Body of pancreas (tissue), 4 donors: ENCODE results near the gene EAF2. TPM values are rescaled to one million over a fixed set of nuclear protein-coding genes. Genes with fewer than 3 reads are reported as not detected.

ENCODE experiments used
- ATAC-seq: fragments of 150-250 bp; one replicate; pipeline ENCODE4 v1.9.1; 2016
- DNase-seq, 4 donors: peaks; one replicate each; pipeline ENCODE4 v3.0.0-alpha.2; 2019
- H3K27ac ChIP-seq, 4 donors: fragments of 200-600 bp; sonication (generic); 1 replicate in 3 of 4; 2 replicates in 1 of 4; pipeline versions ENCODE4 v1.5.1 to v1.6.1; 2016 to 2019; ENCODE audit warnings: mild to moderate bottlenecking in 1 of 4, mixed read lengths in 1 of 4, moderate library complexity in 1 of 4
- H3K27me3 ChIP-seq, 2 donors: fragments of 200-600 bp; sonication (generic); one replicate each; pipeline ENCODE4 v1.6.0; 2016; ENCODE audit warnings: mild to moderate bottlenecking in 1 of 2
- H3K36me3 ChIP-seq, 2 donors: fragments of 200-600 bp; sonication (generic); replicated peaks in 1 of 2; 2 replicates each; pipeline ENCODE4 v1.5.1; 2016; ENCODE audit warnings: low read depth in 2 of 2; ENCODE audit not compliant: insufficient read depth in 1 of 2
- H3K4me1 ChIP-seq: fragments of 200-600 bp; sonication (generic); one replicate; pipeline ENCODE4 v1.6.0; 2016
- H3K4me3 ChIP-seq, 2 donors: fragments of 200-600 bp; sonication (generic); 1 replicate in 1 of 2; 2 replicates in 1 of 2; pipeline ENCODE4 v1.5.1; 2016 to 2019
- H3K9me3 ChIP-seq, 3 donors: fragments of 200-600 bp; sonication (generic); 1 replicate in 2 of 3; 2 replicates in 1 of 3; pipeline ENCODE4 v1.5.1; 2016
- POLR2A ChIP-seq, 3 donors: fragments of 450-650 bp; IDR thresholded peaks; one replicate each; pipeline ENCODE4 v1.6.1; 2016; ENCODE audit warnings: antibody characterized with exemption in 3 of 3, mild to moderate bottlenecking in 2 of 3
- WGBS, 2 donors: methylation state at CpG; one replicate each; pipeline ENCODE4 v1.1.5; 2017; 5-methylcytosine and 5-hydroxymethylcytosine counted together
- intact Hi-C: fragments of 100-400 bp; cut with DNase I; formaldehyde crosslinking; loops from one replicate; pipeline ENCODE4 v1.15.1; 2023
- total RNA-seq, 2 donors: library from RNA; depleted of rRNA; stranded (reverse); fragments of >200 nt; gene quantifications; one replicate each; pipeline ENCODE4 v1.1.0, GENCODE V29; 2016
- TF ChIP-seq, protein P1 (sequence below), 7 experiments: fragments of 450-650 bp in 4 of 7; fragments of 200-600 bp in 3 of 7; sonication (generic) in 3 of 7; IDR thresholded peaks; one replicate each; pipeline ENCODE4 v1.5.1; 2016 to 2019; ENCODE audit warnings: antibody characterized with exemption in 7 of 7

Gene EAF2
- total RNA-seq, 2 donors from 2014 or later: 2.9 to 16.8 TPM

GRCh38 chr3:121818578-121818977 lies 16.4 kb upstream of the EAF2 start:
- no peak for TF ChIP-seq POLR2A (IDR thresholded peaks at IDR 0.05)
- TF ChIP-seq, protein P1, sequence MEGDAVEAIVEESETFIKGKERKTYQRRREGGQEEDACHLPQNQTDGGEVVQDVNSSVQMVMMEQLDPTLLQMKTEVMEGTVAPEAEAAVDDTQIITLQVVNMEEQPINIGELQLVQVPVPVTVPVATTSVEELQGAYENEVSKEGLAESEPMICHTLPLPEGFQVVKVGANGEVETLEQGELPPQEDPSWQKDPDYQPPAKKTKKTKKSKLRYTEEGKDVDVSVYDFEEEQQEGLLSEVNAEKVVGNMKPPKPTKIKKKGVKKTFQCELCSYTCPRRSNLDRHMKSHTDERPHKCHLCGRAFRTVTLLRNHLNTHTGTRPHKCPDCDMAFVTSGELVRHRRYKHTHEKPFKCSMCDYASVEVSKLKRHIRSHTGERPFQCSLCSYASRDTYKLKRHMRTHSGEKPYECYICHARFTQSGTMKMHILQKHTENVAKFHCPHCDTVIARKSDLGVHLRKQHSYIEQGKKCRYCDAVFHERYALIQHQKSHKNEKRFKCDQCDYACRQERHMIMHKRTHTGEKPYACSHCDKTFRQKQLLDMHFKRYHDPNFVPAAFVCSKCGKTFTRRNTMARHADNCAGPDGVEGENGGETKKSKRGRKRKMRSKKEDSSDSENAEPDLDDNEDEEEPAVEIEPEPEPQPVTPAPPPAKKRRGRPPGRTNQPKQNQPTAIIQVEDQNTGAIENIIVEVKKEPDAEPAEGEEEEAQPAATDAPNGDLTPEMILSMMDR (IDR thresholded peaks at IDR 0.05): no peak
- Histone ChIP-seq H3K9me3 (no peaks in the 10 kb centered on the region), H3K4me1 (no peaks in the 10 kb centered on the region), H3K4me3 (no peak overlapping the region), H3K27ac (no peak overlapping the region), H3K27me3 (no peaks in the 10 kb centered on the region), H3K36me3 (peaks cover 3 to 11% of the 10 kb centered on the region in 2 donors)
- no peak for DNase-seq
- ATAC-seq: no peak
- intact Hi-C loops: no loop called here
- whole genome bisulfite sequencing, 2 donors: 85 to 91% methylated on average over 2 of the region's 2 CpGs

- H3K9me3 ChIP-seq: no peaks in the 10 kb centered on the region
- no peak overlapping the region for H3K27ac ChIP-seq
- H3K4me1 ChIP-seq: no peaks in the 10 kb centered on the region
- TF ChIP-seq POLR2A (IDR thresholded peaks at IDR 0.05): no peak
- TF ChIP-seq, protein P1 (IDR thresholded peaks at IDR 0.05): no peak
- H3K36me3 ChIP-seq: peaks cover 3 to 14% of the 10 kb centered on the region in 2 donors
- no peak overlapping the region for H3K4me3 ChIP-seq
- H3K27me3 ChIP-seq: no peaks in the 10 kb centered on the region
- no peak for ATAC-seq
- 95% methylated on average over 3 of the region's 3 CpGs for WGBS, 2 donors
- intact Hi-C loops: no loop called here
- DNase-seq: no peak
Measured at GRCh38 chr3:121819236-121819635, 15.8 kb upstream of the EAF2 start.

GRCh38 chr3:121821421-121822199 lies 13.4 kb upstream of the EAF2 start:
- Histone ChIP-seq H3K4me3 (no peak overlapping the region), H3K27ac (no peak overlapping the region), H3K36me3 (peaks cover 3 to 20% of the 10 kb centered on the region in 2 donors), H3K27me3 (no peaks in the 10 kb centered on the region), H3K4me1 (no peaks in the 10 kb centered on the region), H3K9me3 (no peaks in the 10 kb centered on the region)
- intact Hi-C loops: no loop called here
- TF ChIP-seq, protein P1 (IDR thresholded peaks at IDR 0.05): no peak
- TF ChIP-seq POLR2A (IDR thresholded peaks at IDR 0.05): no peak
- no peak for DNase-seq
- WGBS, 2 donors: 78% methylated on average over 2 of the region's 2 CpGs
- ATAC-seq: no peak

GRCh38 chr3:121822973-121823372 lies 12.0 kb upstream of the EAF2 start:
- H3K9me3 ChIP-seq: no peaks in the 10 kb centered on the region
- H3K27me3 ChIP-seq: no peaks in the 10 kb centered on the region
- H3K36me3 ChIP-seq: peaks cover 3 to 16% of the 10 kb centered on the region in 2 donors
- ATAC-seq (no peak), DNase-seq (no peak)
- 76 to 97% methylated on average over 1 of the region's 1 CpG for WGBS, 2 donors
- no peak overlapping the region for H3K4me3 ChIP-seq
- no peaks in the 10 kb centered on the region for H3K4me1 ChIP-seq
- no peak overlapping the region for H3K27ac ChIP-seq
- intact Hi-C loops: no loop called here
- TF ChIP-seq, protein P1 (IDR thresholded peaks at IDR 0.05): no peak
- no peak for TF ChIP-seq POLR2A (IDR thresholded peaks at IDR 0.05)
